HFF-Myc (cell line): ENCODE data around the gene CDH22.

Experiments
- DNase-seq: peaks from one replicate; pipeline ENCODE4 v3.0.0-alpha.2; 2011; ENCODE audit warnings: low read depth; ENCODE audit errors: extremely low read depth
- H3K4me3 ChIP-seq: replicated peaks from 2 replicates; pipeline ENCODE4 v1.5.1; 2011; ENCODE audit warnings: low read depth, mild to moderate bottlenecking, control low read depth, low read length
- TF ChIP-seq, protein P1 (sequence below): IDR thresholded peaks from 2 replicates; pipeline ENCODE4 v1.5.1; 2012; ENCODE audit warnings: mild to moderate bottlenecking, low read depth, low read length, control low read depth; ENCODE audit errors: missing control alignments

CDH22 gene

DNA sequence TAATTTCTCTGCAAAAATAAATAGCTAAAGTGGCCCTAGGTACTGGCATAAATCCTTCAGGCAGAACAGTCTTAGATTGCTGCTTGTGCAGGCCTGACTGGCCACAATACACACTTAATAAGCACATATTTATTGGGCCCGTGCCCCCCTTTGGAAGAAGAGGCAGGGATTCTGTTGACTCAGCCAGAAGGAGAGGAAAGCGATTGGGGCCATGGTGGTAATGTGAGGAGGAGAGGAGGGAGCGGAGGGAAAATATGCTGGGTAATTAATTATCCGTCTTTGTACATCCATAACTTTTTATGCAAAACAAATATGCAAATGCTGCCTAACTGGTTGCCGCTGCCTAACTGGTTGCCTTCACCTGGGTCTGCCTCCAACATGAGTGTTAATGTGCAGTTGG, 154.0 kb downstream of the CDH22 start:
- TF ChIP-seq, protein P1, sequence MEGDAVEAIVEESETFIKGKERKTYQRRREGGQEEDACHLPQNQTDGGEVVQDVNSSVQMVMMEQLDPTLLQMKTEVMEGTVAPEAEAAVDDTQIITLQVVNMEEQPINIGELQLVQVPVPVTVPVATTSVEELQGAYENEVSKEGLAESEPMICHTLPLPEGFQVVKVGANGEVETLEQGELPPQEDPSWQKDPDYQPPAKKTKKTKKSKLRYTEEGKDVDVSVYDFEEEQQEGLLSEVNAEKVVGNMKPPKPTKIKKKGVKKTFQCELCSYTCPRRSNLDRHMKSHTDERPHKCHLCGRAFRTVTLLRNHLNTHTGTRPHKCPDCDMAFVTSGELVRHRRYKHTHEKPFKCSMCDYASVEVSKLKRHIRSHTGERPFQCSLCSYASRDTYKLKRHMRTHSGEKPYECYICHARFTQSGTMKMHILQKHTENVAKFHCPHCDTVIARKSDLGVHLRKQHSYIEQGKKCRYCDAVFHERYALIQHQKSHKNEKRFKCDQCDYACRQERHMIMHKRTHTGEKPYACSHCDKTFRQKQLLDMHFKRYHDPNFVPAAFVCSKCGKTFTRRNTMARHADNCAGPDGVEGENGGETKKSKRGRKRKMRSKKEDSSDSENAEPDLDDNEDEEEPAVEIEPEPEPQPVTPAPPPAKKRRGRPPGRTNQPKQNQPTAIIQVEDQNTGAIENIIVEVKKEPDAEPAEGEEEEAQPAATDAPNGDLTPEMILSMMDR: no peak
- no peak overlapping the region for H3K4me3 ChIP-seq
- DNase-seq: no peak

DNA sequence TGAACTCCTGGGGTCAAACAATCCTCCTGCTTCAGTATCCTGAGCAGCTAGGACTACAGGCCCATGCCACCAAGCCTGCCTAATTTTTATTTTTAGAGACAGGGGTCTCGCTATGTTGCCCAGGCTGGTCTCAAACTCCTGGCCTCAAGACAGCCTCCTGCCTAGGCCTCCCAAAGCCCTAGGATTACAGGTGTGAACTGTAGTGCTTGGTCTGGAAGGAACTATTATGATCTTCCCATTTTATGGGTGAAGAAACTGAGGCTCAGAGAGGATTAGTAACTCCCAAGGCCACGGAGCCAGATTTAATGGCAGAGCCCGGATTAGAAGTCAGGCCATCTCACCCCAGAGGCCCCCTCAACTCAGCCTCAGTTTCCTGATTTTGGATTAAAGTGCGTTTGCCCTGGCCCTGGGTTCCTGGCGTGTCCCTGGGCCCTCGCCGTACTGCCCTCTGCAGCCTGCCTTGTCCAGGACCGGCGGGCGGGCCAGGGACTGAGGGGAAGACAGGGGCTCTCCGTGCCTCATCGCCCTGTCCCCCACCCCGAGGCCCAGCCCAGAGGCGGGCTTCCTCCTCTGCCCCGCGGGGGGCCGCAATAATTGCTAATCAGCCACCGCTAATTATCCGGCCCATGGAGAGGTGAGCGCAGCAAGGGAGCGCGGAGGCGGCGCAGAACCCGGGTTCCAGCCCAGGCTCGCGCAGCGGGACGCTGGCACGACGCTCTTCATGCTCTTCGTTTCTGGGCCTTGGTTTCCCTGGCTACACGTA, 155.3 kb downstream of the CDH22 start:
- no peak overlapping the region for H3K4me3 ChIP-seq
- TF ChIP-seq, protein P1: no peak
- DNase-seq: no peak

DNA sequence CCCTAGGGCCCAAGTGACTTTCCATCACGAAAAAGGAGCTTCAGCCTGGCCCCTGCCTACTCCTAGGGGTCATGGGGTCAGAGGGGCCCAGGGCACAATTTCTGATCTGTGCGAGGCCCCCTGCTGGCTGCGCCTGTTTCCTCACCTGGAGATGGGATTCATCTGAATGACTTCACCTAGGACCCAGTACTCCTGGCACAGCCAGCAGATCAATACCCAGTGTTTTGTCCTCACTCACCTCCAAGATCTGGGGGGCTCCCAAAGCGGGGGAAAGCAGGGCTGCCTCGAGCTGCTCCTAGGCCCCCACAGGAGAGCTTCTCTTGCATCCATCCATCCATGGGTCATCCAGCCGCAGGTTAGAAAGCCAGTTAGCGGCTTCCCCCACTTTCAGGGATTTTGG, 156.4 kb downstream of the CDH22 start:
- no peak overlapping the region for H3K4me3 ChIP-seq
- DNase-seq: no peak

DNA sequence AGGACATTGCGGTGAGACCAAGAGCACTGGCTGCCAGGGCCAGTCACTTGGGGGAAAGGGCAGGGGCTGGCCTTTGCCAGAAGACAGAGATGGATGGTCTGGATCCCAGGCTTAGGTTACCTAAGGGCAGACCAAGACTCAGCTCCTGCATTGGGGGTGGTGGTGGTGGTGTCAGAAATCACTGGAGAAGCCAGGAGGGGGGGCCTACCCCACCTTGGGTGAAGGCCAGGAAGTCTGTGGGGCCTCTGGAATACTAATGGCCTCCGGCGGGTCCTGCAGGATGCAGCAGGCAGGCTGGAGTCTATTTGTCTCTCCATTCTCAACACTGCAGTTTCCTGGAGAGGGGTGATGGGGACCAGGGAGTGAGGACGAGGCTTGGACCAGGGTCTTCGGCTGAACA, 157.4 kb downstream of the CDH22 start:
- no peak overlapping the region for H3K4me3 ChIP-seq
- TF ChIP-seq, protein P1: no peak
- DNase-seq: no peak

More for the DNA sequence above, 156.4 kb downstream of the CDH22 start:
- TF ChIP-seq, protein P1: peak; percentile 36

DNA sequence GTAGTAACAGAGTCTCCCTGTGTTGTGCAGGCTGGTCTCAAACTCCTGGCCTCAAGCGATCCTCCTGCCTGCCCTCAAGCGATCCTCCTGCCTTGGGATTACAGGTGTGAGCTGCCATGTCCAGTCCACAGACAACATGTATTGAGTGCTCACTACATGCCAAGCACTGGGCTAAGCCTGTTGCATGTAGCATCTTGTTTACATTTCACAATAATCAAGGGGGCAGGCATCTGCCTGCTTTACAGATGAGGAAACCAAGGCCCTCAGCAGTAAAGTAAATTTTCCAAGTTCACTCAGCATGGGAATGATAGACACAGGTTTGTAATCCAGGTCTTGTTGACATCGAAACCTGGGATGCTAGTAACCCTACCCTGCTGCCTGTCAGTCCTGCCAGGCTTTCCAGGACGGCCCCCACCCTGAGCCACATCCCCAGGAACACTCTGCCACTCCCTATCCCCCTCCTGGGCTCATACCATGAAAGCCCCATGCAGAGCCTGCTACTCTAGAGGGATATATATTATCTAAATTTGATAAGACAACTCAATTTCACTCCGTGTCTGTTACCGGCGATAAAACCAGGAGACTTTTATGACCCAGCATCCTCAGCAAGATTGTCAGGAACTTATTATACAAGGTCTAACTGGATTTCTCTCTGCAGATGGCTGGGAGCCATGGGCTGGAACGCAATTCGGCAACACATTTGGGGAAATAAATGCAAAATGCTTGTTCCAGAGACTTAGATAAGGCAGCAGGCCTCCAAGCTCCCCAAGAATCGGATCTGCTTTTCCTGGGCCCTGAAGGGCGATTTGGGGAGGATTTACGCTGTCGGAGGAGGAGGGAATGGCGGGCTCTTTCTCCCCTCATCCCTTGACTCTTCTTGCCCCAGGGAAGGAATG, 159.7 kb downstream of the CDH22 start:
- DNase-seq: no peak
- no peak overlapping the region for H3K4me3 ChIP-seq
- TF ChIP-seq, protein P1: no peak

DNA sequence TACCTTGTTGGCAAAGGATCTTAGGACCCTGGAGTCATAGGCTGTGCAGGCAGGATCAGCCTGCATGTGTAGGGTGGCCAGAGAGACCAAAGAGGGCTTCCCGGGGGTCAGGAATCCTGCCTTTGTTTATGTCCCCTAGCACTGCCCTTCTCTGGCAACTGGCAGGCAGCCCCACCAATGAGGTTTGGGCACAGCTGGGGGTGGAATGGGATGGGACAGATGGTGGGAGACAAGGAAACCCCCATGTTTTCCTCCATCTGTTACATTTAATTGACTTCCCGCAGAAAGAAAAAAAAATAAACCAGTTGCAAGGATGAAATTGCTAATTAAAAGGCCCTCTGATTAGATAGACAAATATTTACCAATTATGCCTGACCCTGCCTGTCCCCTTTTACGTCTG, 162.6 kb downstream of the CDH22 start:
- no peak overlapping the region for H3K4me3 ChIP-seq
- DNase-seq: no peak
- TF ChIP-seq, protein P1: no peak
